HG02759 (cell line): ENCODE measurements around the gene NIPA2.

Experiments used
- ATAC-seq: cut with Tn5 transposase; IDR thresholded peaks from one replicate; pipeline ENCODE4 v1.9.1; 2021; ENCODE audit warnings: mild to moderate bottlenecking, moderate library complexity; ENCODE audit not compliant: unreplicated experiment

Gene NIPA2

GRCh38 chr15:22895465-22896190, 57.2 kb downstream of the NIPA2 start:
- ATAC-seq: peak; percentile 90

GRCh38 chr15:22902046-22902445, 63.6 kb downstream of the NIPA2 start:
- no peak for ATAC-seq

GRCh38 chr15:22902578-22902977, 64.1 kb downstream of the NIPA2 start:
- no peak for ATAC-seq

- no peak for ATAC-seq
Measured at GRCh38 chr15:22902981-22903380, 64.5 kb downstream of the NIPA2 start.

GRCh38 chr15:22903427-22903826, 65.0 kb downstream of the NIPA2 start:
- no peak for ATAC-seq

GRCh38 chr15:22903961-22904534, 65.6 kb downstream of the NIPA2 start:
- no peak for ATAC-seq

- no peak for ATAC-seq
Measured at GRCh38 chr15:22904736-22905135, 66.3 kb downstream of the NIPA2 start.

GRCh38 chr15:22907161-22907950, 68.9 kb downstream of the NIPA2 start:
- ATAC-seq: no peak

GRCh38 chr15:22908830-22909229, 70.4 kb downstream of the NIPA2 start:
- ATAC-seq: no peak

GRCh38 chr15:22911306-22911705, 72.8 kb downstream of the NIPA2 start:
- ATAC-seq: no peak

GRCh38 chr15:22912256-22912655, 73.8 kb downstream of the NIPA2 start:
- no peak for ATAC-seq

- no peak for ATAC-seq
Measured at GRCh38 chr15:22913646-22914380, 75.3 kb downstream of the NIPA2 start.

GRCh38 chr15:22915866-22916515, 77.5 kb downstream of the NIPA2 start:
- no peak for ATAC-seq

GRCh38 chr15:22916606-22917350, 78.3 kb downstream of the NIPA2 start:
- ATAC-seq: no peak

GRCh38 chr15:22917556-22917955, 79.1 kb downstream of the NIPA2 start:
- no peak for ATAC-seq
